HG03196 (cell line): ENCODE results near the gene TAF4.
"Not testable (repeated sequence)": the region's sequence is repeated elsewhere in the genome, so short reads cannot be mapped to it uniquely, and the experiment has no call there.

ENCODE experiments used
- ATAC-seq: cut with Tn5 transposase; IDR thresholded peaks from one replicate; pipeline ENCODE4 v1.9.1; 2021; ENCODE audit not compliant: unreplicated experiment

TAF4 gene

DNA sequence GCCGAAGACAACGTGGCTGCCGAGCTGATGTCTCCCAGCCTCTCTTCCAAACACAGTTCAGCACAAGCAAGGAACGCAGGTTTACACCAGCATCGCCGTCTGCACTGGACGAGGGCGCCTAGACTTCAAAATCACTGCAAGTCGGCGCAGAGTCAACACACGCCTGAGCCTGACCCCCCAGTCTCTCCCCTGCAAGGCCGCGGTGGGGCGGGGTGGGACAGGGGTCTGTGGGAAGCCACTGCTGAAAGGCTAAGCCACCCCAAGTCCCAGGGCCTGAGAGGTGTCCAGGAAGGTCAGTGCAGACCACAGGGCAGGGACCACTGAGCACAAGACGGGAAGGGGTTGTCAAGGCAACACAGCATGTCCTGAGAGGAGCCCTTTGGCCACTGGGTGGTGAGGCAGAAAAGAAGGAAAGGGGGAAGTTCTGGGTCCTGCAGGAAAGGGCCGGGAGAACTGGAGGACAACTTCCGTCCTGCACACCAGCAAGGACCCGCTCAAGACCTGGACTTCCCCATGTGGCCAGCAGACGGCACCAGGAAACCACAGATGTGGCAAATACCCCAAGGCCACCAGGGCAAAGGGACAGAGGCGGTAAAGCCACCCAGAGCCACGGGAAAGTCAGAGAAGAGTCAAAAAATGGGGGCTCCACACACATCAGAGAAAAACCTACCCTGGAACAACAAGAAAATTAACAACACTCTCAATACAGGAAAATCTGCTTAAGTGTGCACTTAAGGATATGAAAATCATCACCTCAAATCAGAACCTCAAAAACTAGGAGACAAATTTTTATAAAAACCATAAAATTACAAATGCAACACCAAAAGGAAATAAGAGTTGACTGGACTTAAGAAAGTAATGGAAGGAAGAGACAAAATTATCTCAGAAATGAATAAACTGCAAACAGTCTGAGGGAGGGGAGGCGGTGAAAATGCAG, 84.8 kb downstream of the TAF4 start:
- ATAC-seq: no peak

DNA sequence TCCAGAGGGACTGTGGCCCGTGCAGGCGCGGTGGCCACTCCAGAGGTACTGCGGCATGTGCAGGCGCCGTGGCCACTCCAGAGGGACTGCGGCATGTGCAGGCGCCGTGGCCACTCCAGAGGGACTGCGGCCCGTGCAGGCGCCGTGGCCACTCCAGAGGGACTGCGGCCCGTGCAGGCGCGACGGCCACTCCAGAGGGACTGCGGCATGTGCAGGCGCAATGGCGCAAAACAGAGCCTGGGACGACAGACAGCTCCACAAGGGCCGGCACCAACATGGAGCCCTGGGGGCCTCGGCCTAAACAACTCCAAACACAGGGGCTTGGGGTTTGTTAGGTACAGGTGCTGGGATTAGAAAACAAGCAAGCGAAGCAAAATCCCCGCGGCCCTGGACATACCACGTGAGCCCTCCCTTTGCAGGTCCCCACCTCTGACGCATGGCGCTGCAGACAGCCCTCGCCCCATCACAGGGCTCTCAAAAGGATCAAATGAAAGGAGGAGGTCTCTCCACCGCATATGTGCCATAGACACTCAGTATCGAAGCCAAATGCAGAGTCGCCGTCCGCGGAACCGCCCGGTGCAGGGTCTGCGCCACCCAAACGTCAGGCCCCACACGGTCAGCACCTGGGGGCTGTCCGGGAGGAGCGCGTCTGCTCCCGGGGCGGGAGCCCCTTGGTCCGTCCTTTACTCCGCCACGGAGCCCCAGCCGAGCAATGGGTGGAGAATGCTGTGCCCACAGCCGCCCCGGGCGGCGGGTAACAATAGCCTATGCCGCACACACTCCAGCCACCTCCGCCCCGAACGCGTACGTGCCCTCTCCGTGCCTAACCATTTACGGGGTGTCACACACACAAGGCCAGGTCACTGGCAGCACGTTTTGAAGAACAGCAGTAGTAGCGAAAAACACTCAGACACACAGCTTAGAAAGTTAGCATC, 85.7 kb downstream of the TAF4 start:
- no peak for ATAC-seq

DNA sequence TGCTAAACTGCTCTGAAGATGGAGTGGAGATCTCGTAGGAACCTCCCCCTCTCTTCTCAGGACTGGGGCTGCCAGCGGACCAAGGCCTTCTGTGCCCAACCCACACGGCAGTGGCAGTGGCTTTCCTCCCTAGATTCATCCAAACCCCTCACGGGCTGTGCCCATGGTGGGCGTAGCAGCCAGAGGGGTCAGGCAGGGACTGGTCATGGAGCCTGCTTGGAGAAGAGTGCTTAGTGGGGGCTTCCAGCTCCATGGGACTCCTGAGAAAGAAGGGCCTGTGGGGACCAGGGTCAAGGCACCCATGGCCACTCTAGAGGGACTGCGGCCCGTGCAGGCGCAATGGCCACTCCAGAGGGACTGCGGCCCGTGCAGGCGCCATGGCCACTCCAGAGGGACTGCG, 86.6 kb downstream of the TAF4 start:
- ATAC-seq: no peak

DNA sequence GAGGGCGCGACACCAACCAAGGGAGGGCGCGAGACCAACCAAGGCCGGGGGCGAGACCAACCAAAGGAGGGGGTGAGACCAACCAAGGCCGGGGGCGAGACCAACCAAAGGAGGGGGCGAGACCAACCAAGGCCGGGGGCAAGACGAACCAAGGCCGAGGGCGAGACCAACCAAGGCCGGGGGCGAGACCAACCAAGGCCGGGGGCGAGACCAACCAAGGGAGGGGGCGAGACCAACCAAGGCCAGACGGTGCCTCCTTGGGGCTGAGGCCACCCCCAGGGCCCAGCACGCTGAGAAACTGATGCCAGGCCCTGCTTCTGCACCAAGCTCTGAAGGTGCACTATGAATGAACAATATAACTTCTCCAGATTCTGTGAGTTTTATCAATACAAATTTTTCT, 87.2 kb downstream of the TAF4 start:
- no peak for ATAC-seq

DNA sequence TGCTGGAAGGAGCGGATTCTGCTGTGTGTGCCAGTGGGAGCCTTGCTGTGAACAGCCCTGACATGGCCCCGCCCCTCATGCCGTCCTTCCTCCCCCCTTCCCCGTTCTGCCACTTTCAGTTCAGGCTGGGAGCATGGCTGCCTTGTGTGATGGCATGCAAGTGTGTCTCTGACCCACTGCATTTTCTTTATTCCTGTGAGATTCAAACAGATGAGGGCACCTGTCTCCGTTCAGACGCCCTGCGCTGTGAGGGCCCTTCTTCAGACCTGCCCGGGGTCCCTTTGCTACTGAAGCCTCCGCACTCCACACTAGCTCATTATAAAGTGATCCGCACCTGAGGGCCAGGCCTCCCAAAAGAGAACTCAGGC, 88.3 kb downstream of the TAF4 start:
- no peak for ATAC-seq

DNA sequence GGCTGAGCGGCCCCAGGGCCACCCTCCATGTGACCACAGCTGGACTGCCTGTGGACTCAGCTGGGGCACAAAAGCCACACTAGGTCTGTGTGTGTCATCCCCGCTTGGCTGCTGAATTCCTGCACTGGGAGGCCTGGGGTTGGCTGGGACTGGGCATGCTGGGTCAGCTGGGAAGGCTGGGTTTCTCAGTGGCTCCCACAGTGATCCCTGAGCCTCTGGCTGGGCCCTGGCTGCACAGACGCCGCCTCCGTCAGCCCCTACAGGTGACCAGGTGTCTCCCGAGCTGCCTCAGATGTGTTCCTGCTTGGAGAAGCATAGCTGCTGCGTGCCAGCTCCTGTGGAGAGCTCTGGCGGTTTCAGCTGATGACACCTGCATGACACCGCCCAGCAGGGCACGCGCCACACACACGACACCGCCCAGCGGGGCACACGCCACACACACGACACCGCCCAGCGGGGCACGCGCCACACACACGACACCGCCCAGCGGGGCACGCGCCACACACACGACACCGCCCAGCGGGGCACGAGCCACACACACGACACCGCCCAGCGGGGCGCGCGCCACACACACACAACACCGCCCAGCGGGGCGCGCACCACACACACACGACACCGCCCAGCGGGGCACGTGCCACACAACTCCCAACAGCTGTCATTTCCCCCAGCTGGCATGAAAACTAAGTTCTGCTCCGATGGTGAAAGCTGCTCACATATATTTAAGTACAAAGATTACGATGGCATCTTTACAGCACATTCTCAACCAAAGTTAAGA, 88.8 kb downstream of the TAF4 start:
- ATAC-seq: no peak

DNA sequence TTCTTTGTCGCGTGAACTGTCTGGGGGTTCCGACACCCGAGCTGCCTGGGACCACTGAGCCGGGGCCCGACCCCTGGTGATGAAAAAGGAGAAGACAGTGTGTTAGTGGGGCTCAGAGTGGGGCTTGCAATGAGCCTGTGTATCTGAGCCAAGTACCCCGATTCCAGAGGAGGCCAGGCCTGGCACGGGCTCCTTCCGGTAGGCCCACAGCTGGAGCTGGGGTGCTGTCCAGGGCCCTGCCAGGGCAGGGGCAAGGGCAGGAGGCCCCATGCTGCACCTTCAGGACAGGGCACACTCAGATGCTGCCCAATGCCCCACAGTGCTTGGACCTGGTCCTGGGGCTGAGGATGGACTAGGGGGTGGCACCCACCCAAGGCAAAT, 89.4 kb downstream of the TAF4 start:
- ATAC-seq: no peak

DNA sequence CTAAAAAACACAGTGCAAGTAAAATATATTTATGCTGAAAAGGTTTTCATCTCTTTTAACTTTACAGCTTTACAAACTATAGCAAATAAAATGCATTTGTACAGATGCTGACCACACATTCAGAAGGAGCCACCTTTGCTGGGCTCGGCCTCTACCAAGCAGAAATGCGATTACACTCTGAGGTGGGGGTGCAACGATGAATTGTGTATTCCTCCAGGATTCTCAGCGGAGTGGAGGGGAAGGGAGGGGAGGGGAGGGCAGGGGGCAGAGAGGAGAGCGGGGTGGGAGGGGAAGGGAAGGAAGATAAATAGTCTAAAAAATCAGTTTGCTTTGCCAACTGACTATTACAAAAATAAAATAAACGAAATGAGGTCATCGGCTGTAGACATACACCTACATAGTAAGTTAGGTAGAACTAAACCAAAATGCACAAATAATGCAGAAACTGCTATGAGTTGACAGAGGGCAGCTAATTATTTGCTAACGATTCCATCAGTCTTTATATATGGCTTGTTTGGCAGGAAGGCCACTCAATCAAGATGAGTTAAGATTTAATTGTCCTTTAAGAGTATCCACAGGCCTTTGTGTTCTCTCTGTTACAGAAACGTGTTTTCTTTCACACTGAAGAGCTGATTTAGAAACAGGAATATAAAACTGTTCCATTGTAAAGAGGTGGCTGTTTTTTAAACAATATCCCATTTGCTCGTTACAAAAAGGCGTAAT, 90.1 kb downstream of the TAF4 start:
- no peak for ATAC-seq

DNA sequence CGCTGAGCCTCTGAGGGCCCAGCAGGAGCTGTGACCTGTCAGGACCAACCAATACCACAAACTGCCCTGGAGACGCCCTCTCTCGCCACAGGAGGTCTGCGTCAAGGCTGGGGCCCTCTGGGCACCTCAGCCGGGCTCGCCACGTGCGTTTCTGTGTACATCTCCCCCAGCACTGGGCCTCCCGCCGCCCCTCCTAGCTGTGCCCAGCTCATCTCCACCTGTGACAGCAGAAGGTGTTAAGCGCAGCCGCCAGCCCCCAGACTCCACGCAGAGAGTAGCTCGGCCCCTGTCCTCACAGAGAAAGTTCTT, 91.4 kb downstream of the TAF4 start:
- ATAC-seq: no peak

DNA sequence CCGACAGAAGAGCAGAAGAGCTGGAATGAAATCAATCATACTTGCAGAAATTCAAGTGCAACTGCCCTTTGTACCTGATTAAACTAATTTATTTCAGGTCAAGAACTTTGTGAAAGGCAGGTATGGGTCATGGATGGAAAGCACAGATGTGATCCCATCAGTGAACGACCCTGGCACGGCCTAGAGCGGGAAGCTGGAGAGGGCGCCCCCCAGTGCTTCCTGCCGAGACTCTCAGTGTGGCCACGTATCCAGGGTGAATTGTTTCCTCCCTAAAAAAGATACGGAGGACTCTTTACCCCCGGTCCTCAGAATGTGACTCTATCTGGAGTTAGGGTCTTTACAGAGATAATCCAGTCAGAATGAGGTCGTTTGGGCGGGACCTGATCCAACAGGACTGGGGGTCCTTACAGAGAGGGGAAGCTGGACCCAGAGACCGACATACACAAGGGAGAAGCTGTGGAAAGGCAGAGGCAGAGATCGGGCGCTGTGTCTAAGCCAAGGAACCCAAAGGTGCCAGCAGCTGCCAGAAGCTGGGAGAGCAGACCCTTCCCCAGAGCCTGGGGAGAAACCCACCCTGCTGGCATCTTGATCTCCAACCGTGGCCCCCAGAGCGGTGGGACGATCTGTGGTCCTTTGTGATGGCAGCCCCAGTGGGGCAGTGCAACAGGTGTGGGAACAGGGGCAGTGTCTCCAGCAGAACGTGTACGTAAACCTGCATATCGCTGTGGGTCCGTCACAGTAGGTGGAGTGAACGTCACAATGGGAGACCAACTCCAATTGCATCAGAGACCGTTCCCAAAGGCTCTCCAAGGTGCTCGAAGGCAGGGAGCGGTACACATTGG, 91.9 kb downstream of the TAF4 start:
- ATAC-seq: no peak

DNA sequence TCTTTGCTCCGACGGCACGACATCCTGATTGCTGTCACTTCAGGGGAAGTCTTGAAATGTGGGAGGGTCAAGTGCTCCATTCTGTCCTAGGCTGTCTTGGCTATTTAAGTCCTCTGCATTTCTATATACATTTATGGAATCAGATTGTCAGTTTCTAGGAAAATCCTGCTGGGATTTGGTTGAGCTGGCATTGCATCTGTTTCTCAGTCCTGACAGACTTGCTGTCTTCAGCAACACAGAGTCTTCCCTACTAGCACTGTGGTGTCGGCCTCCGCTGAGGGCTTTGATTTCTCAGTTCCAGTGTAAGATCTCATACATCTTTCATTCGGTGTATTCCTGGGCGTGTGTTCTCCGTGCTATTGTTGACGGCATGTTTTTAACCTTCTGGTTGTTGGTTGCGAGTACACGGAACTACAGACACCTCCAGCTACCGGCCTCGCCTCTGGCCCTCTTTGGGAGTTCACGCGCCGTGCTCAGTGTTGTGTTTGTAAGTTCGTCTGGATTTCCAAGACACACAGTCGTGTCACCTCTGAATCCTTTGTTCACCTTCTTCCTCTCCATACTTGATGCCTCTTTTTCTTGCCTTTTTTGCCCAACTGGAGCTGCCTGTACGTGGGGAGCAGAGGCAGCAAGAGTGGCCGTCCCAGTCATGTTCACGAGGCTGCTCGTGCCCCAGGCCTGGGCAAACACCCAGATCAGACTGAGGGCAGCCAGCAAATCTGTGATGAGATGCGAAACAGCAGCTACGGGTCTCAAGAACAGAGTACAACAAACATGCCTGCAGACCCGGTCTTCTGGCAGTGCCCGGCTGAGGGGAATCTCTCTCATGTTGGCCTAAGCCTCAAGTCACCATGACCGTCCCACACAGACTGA, 92.8 kb downstream of the TAF4 start:
- ATAC-seq: no peak

DNA sequence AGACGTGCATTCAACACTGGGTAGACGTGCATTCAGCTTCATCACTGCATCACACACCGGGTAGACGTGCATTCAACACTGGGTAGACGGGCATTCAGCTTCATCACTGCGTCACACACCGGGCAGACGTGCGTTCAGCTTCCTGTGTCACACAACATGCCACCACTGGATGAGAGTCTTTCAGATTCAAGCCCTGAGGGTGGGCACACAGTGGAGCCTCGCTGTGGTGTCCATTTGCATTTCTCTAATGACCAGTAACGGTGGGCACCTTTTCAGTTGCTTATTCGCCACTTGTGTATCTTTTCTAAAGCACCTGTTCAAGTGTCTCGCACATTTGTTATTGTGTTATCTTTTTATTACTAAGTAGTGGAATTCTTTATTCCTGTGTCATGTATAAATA, 94.1 kb downstream of the TAF4 start:
- not testable (repeated sequence) for ATAC-seq

DNA sequence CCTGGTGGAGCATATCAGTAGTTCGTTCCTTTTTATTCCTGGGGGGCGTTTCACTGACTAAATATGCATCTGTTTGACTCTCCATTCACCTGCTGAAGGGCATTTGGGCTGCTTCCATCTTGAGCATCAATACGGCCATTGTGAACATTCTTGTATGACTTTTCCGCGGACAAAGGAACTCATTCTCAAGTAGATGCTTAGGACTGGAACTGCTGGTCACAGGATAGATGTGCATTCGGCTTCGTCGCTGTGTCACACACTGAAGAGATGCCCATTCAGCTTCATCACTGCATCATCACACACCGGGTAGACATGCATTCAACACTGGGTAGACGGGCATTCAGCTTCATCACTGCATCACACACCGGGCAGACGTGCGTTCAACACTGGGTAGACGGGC, 95.3 kb downstream of the TAF4 start:
- no peak for ATAC-seq

DNA sequence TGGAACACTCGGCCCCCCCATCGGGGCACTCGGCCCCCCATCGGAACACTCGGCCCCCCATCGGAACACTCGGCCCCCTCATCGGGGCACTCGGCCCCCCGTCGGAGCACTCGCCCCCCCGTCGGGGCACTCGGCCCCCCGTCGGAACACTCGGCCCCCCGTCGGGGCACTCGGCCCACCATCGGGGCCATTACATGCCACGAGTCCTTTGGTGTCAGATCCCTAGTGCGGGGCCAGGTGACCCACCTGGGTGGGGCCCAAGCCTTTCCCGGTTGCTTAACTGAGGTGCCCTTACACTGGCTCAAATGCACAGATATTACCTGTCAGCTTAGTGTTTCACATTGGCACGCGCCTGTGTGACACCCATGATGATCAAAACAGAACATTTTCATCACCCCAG, 95.9 kb downstream of the TAF4 start:
- no peak for ATAC-seq

DNA sequence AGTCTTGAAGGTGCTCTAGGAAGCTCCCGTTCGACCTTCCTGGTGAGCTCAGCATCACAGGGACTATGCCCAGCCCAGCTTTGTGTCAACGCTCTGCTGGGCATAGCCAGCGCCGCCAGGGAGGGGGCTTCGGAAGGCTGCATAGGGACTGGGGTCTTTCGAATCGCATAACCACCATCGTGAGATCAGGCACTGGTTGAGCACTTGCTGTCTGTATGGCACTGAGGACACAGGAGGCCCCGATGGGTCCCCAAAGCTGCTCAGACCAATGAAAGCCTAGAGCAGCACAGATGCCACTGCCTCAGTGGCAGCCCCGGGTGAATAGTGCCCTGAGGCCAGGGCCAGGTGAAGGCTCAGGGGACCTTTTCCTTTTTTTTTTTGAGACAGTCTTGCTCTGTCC, 96.7 kb downstream of the TAF4 start:
- no peak for ATAC-seq

DNA sequence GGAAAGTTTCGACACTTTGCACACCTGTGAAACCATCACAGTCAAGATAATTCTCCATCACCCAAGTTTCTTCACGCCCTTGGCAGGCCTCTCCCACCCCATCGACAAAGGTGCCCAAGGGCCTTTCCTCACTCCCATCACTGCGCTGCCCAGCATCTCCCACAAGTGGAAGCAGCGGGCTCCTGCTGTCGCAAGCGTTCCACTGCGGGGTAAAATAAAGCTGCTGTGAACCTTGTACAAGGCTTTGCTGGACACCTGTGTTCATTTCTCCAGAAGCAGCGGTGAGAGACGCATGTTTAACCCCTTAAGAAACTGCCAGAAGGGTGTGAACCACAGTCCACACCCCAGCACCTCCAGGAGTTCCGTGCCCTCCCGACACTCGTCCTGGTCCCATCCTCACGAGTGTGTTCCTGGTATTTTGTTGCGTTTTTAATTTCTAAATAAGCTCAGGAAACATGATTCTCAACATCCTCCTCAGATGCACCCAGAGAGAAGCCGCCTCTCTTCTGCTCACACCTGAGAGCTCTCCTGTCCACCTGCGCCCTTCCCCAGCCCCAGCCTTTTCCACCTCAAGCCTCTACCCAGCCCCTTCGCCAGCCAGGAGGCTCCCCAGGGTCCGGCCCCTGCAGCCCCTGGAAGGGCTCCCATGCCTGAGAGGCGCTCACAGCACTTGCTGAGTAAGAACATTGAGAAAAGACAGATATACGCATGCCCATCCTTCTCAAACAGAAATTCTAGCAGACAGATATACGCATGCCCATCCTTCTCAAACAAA, 97.5 kb downstream of the TAF4 start:
- no peak for ATAC-seq

DNA sequence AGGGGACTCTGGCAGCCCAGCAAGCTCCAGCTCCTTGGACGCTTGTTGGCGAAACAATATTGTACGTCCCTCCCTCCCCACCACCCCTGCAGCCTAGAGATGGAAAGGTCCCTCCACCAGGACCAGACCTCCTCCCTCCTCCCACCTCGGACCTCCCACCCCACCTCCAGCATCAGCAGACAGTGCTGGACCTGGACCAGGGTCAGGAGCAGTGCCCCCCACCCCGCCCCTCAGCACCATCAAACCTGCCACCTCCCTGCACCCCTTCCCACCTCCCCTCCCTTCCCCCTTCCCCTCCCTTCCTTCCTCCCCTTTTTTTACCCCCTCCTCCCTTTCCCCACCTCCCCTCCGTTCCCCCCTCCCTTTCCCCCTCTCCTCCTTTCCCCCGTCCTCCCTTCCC, 98.4 kb downstream of the TAF4 start:
- ATAC-seq: no peak
